Measurements from ENCODE around the gene GUCY1A2. TPM values are rescaled to one million over a fixed set of nuclear protein-coding genes. Genes with fewer than 3 reads are reported as not detected.
A peak's percentile ranks its signal among the peaks of the same experiment; 100 is the strongest.

The GUCY1A2 gene
- total RNA-seq, 1 donor from 2014 or later: 17.8 TPM

DNA sequence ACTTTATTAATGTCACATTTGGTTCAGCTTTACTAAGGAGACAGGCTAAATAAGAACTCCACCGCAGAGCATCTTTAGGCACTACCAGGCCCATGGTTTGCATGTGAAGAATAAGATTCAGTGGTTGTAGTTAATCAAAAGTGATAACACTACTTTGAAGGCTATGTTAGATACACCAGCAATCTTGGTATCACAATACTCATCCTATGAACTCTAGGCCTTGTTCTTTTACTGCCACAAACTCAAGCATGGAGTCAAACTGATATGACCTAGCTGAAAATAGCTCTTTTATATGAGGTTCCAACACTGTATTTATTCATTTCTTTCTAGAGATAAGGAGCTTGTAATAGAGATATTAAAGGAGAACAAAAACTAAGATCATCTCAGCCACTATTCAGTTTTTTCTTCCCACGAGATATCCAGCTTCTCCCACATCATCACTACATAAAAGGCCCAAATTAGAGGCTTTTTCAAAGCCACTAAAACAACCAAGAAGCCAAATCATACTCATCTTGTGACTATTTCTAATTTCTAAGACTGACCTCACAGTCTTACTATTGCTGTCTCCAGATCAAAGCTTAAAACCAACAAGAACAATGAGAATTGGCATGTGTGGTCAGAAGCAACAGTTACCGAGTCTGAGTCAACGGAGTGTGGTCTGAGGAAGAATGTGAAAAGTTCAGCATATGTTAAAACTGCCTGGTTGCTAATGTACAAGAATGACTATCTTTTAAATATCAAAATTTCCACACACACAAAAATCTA is 25.1 kb upstream of the GUCY1A2 start:
- no peaks in the 10 kb centered on the region for H3K27me3 Mint-ChIP-seq (ENCODE audit: low read depth, unreplicated experiment)
- Histone ChIP-seq H3K27me3 (ENCODE audit: insufficient read depth, low read length) (no peaks in the 10 kb centered on the region), H3K9ac (ENCODE audit: low read length) (peak overlapping the region; percentile 80), H3K36me3 (ENCODE audit: insufficient read depth, low read length) (no peaks in the 10 kb centered on the region), H4K20me1 (ENCODE audit: insufficient read depth, low read length) (no peaks in the 10 kb centered on the region), H3K9me3 (ENCODE audit: insufficient read depth, low read depth, low read length) (peaks cover 3% of the 10 kb centered on the region), H3K4me3 (ENCODE audit: insufficient read depth, low read depth, low read length) (no peak overlapping the region), H3K4me2 (ENCODE audit: low read length) (peak overlapping the region; percentile 70), H3K4me1 (ENCODE audit: insufficient read depth, low read length) (peaks cover 37% of the 10 kb centered on the region), H2AFZ (ENCODE audit: low read depth, low read length) (peak overlapping the region; percentile 18), H3K79me2 (ENCODE audit: insufficient read depth, low read length) (no peaks in the 10 kb centered on the region), H3K27ac (ENCODE audit: low read depth, low read length) (peak overlapping the region; percentile 99)
- H3K9me3 Mint-ChIP-seq (ENCODE audit: unreplicated experiment): peaks cover 8% of the 10 kb centered on the region
- peak; percentile 100 for DNase-seq (ENCODE audit: low read depth)
- H3K4me1 Mint-ChIP-seq (ENCODE audit: low read depth, unreplicated experiment): peaks cover 32% of the 10 kb centered on the region
- peak overlapping the region; percentile 98 for H3K27ac Mint-ChIP-seq (ENCODE audit: unreplicated experiment)
- TF ChIP-seq, protein P1, sequence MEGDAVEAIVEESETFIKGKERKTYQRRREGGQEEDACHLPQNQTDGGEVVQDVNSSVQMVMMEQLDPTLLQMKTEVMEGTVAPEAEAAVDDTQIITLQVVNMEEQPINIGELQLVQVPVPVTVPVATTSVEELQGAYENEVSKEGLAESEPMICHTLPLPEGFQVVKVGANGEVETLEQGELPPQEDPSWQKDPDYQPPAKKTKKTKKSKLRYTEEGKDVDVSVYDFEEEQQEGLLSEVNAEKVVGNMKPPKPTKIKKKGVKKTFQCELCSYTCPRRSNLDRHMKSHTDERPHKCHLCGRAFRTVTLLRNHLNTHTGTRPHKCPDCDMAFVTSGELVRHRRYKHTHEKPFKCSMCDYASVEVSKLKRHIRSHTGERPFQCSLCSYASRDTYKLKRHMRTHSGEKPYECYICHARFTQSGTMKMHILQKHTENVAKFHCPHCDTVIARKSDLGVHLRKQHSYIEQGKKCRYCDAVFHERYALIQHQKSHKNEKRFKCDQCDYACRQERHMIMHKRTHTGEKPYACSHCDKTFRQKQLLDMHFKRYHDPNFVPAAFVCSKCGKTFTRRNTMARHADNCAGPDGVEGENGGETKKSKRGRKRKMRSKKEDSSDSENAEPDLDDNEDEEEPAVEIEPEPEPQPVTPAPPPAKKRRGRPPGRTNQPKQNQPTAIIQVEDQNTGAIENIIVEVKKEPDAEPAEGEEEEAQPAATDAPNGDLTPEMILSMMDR (IDR thresholded peaks at IDR 0.05; ENCODE audit: insufficient read depth, low read depth, low read length): no peak
- no peak for TF ChIP-seq EZH2 (IDR thresholded peaks at IDR 0.05; ENCODE audit: insufficient read depth, low read length)
- H3K4me3 Mint-ChIP-seq (ENCODE audit: unreplicated experiment): peak overlapping the region; percentile 4
- FAIRE-seq: peak; percentile 99
- no peaks in the 10 kb centered on the region for H3K36me3 Mint-ChIP-seq (ENCODE audit: low read depth, unreplicated experiment)

DNA sequence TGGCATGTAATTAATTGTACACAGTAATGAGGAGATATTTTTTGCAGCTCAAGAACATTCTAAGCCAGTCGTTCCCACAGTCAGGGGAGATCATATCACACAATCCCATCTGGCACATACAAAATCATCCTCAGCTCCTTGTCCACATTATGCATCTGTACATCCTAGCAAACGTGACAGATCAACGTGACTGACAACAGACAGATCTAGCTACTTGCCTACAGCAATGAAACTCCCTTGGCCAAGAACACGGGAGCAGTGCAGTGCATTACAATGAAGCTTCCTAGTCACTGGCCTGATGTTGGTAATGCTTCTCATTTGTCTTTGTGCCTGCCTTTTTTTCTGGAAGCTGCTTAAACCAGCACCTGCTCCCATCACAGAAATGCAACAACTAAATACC is 24.5 kb upstream of the GUCY1A2 start:
- H3K9ac ChIP-seq (ENCODE audit: low read length): peak overlapping the region; percentile 80
- H3K27me3 Mint-ChIP-seq (ENCODE audit: low read depth, unreplicated experiment): no peaks in the 10 kb centered on the region
- peaks cover 32% of the 10 kb centered on the region for H3K4me1 Mint-ChIP-seq (ENCODE audit: low read depth, unreplicated experiment)
- H3K27ac ChIP-seq (ENCODE audit: low read depth, low read length): peak overlapping the region; percentile 99
- peak; percentile 32 for FAIRE-seq
- no peaks in the 10 kb centered on the region for H3K27me3 ChIP-seq (ENCODE audit: insufficient read depth, low read length)
- peaks cover 37% of the 10 kb centered on the region for H3K4me1 ChIP-seq (ENCODE audit: insufficient read depth, low read length)
- H3K4me3 Mint-ChIP-seq (ENCODE audit: unreplicated experiment): no peak overlapping the region
- no peaks in the 10 kb centered on the region for H3K36me3 ChIP-seq (ENCODE audit: insufficient read depth, low read length)
- peak overlapping the region; percentile 18 for H2AFZ ChIP-seq (ENCODE audit: low read depth, low read length)
- peak; percentile 53 for DNase-seq (ENCODE audit: low read depth)
- no peak overlapping the region for H3K4me3 ChIP-seq (ENCODE audit: insufficient read depth, low read depth, low read length)
- peak overlapping the region; percentile 98 for H3K27ac Mint-ChIP-seq (ENCODE audit: unreplicated experiment)
- peaks cover 6% of the 10 kb centered on the region for H3K9me3 Mint-ChIP-seq (ENCODE audit: unreplicated experiment)
- H3K36me3 Mint-ChIP-seq (ENCODE audit: low read depth, unreplicated experiment): no peaks in the 10 kb centered on the region
- no peaks in the 10 kb centered on the region for H3K79me2 ChIP-seq (ENCODE audit: insufficient read depth, low read length)
- H3K9me3 ChIP-seq (ENCODE audit: insufficient read depth, low read depth, low read length): peaks cover 3% of the 10 kb centered on the region
- peak overlapping the region; percentile 57 for H3K4me2 ChIP-seq (ENCODE audit: low read length)
- TF ChIP-seq, protein P1 (IDR thresholded peaks at IDR 0.05; ENCODE audit: insufficient read depth, low read depth, low read length): no peak
- no peak for TF ChIP-seq EZH2 (IDR thresholded peaks at IDR 0.05; ENCODE audit: insufficient read depth, low read length)
- H4K20me1 ChIP-seq (ENCODE audit: insufficient read depth, low read length): no peaks in the 10 kb centered on the region

DNA sequence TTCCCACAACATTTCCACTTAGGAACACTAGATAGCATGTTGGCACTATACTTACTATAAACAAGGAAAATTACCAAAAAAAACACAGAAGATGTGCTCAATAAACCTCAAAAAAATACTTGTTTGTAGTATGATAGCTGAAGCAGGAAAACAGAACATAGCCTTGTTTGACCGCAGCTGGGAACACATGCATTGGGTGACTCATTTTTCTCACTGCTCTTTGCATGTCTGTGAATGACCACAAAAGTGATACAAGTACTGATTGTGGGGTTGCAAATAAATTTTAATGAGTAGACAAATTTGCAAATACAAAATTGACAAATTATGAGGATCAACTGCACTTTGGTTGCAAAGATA is 22.8 kb upstream of the GUCY1A2 start:
- H3K36me3 Mint-ChIP-seq (ENCODE audit: low read depth, unreplicated experiment): no peaks in the 10 kb centered on the region
- H2AFZ ChIP-seq (ENCODE audit: low read depth, low read length): no peak overlapping the region

More for the DNA sequence above, 22.8 kb upstream of the GUCY1A2 start:
- H3K27me3 Mint-ChIP-seq (ENCODE audit: low read depth, unreplicated experiment): no peaks in the 10 kb centered on the region
- Histone ChIP-seq H3K9me3 (ENCODE audit: insufficient read depth, low read depth, low read length) (peaks cover 3% of the 10 kb centered on the region), H3K27me3 (ENCODE audit: insufficient read depth, low read length) (no peaks in the 10 kb centered on the region), H3K27ac (ENCODE audit: low read depth, low read length) (peak overlapping the region; percentile 75), H3K4me1 (ENCODE audit: insufficient read depth, low read length) (peaks cover 37% of the 10 kb centered on the region), H3K36me3 (ENCODE audit: insufficient read depth, low read length) (no peaks in the 10 kb centered on the region), H3K9ac (ENCODE audit: low read length) (peak overlapping the region; percentile 37), H4K20me1 (ENCODE audit: insufficient read depth, low read length) (no peaks in the 10 kb centered on the region), H3K4me2 (ENCODE audit: low read length) (peak overlapping the region; percentile 45), H3K79me2 (ENCODE audit: insufficient read depth, low read length) (no peaks in the 10 kb centered on the region), H3K4me3 (ENCODE audit: insufficient read depth, low read depth, low read length) (no peak overlapping the region)
- TF ChIP-seq, protein P1 (IDR thresholded peaks at IDR 0.05; ENCODE audit: insufficient read depth, low read depth, low read length): no peak
- no peak for TF ChIP-seq EZH2 (IDR thresholded peaks at IDR 0.05; ENCODE audit: insufficient read depth, low read length)
- peak; percentile 97 for DNase-seq (ENCODE audit: low read depth)
- H3K4me1 Mint-ChIP-seq (ENCODE audit: low read depth, unreplicated experiment): peaks cover 32% of the 10 kb centered on the region
- H3K9me3 Mint-ChIP-seq (ENCODE audit: unreplicated experiment): peaks cover 6% of the 10 kb centered on the region
- no peak overlapping the region for H3K4me3 Mint-ChIP-seq (ENCODE audit: unreplicated experiment)
- peak overlapping the region; percentile 96 for H3K27ac Mint-ChIP-seq (ENCODE audit: unreplicated experiment)
- FAIRE-seq: peak; percentile 52

Data from astrocyte (in vitro differentiated cells and primary cell).